NCI-H2107 treated with DMSO at 0.1 percent for 48 hours (cell line): ENCODE data around the gene CCR8.
"Not testable (repeated sequence)": the region's sequence is repeated elsewhere in the genome, so short reads cannot be mapped to it uniquely, and the experiment has no call there.

Experiments used
- DNase-seq: peaks from one replicate; lab custom pipeline; 2025; ENCODE audit not compliant: unreplicated experiment; lab: John Stamatoyannopoulos, UW

CCR8 gene

GRCh38 chr3:39346785-39347585 is 17.5 kb downstream of the CCR8 start:
- DNase-seq, result no peak

- DNase-seq, result no peak
These were observed 18.0 kb downstream of the CCR8 start for GRCh38 chr3:39347586-39347876.

GRCh38 chr3:39349080-39349479 is 19.6 kb downstream of the CCR8 start:
- DNase-seq, result no peak

GRCh38 chr3:39350714-39351113 is 21.2 kb downstream of the CCR8 start:
- no peak for DNase-seq

GRCh38 chr3:39351134-39351533 is 21.6 kb downstream of the CCR8 start:
- DNase-seq, result not testable (repeated sequence)

- not testable (repeated sequence) for DNase-seq
These were observed 23.8 kb downstream of the CCR8 start for GRCh38 chr3:39353168-39353927.

- DNase-seq, result no peak
These were observed 28.8 kb downstream of the CCR8 start for GRCh38 chr3:39358333-39358732.

GRCh38 chr3:39361252-39361927 is 31.9 kb downstream of the CCR8 start:
- DNase-seq, result no peak

- DNase-seq, result no peak
These were observed 32.7 kb downstream of the CCR8 start for GRCh38 chr3:39362192-39362591.

- no peak for DNase-seq
These were observed 33.3 kb downstream of the CCR8 start for GRCh38 chr3:39362812-39363211.

- DNase-seq, result not testable (repeated sequence)
These were observed 40.9 kb downstream of the CCR8 start for GRCh38 chr3:39370450-39370849.

GRCh38 chr3:39372833-39373232 is 43.3 kb downstream of the CCR8 start:
- DNase-seq, result no peak

- DNase-seq, result no peak
These were observed 47.6 kb downstream of the CCR8 start for GRCh38 chr3:39376959-39377634.

- no peak for DNase-seq
These were observed 48.6 kb downstream of the CCR8 start for GRCh38 chr3:39378088-39378487.

- DNase-seq, result no peak
These were observed 49.7 kb downstream of the CCR8 start for GRCh38 chr3:39378957-39379777.

GRCh38 chr3:39379778-39380155 is 50.3 kb downstream of the CCR8 start:
- no peak for DNase-seq

GRCh38 chr3:39381432-39381831 is 51.9 kb downstream of the CCR8 start:
- DNase-seq, result no peak
